GM18502 (cell line): ENCODE measurements around the gene CCDC167.
"Not testable (repeated sequence)": the region's sequence is repeated elsewhere in the genome, so short reads cannot be mapped to it uniquely, and the experiment has no call there.

Experiments used
- ATAC-seq: cut with Tn5 transposase; IDR thresholded peaks from one replicate; pipeline ENCODE4 v1.9.1; 2021; ENCODE audit warnings: mild to moderate bottlenecking; ENCODE audit not compliant: unreplicated experiment, poor library complexity

CCDC167 gene

DNA sequence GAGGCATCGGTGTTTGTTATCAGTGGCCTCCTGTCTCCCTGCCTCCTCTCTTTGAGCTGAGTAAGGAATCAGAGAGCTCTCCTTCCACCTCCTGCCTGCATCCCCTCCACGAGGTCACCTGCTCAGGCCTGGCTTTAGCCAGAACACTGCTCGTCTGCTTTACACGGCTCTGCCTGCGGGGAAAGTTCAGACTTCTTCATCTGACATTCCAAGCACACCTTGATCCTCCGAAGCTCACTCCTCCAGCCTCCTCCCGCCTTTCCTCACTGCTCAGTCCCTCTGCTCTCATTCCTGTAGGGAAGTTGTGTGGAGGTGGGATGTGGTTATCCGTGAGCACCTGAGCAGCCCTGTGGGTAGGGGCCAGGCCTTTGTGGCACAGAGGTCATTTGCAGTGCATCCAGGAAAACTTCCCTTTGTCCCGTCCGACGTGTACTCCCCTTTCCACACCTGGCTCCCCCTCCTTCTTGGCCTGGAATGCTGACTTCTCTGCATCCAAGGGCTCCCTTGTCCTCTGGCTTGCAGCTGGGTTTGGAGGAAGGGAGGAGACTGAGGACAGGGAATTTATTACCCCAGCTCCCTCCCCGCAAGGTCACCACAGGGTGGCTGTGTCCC, 12.8 kb upstream of the CCDC167 start:
- no peak for ATAC-seq

GRCh38 chr6:37511910-37512399, 12.3 kb upstream of the CCDC167 start:
- no peak for ATAC-seq

DNA sequence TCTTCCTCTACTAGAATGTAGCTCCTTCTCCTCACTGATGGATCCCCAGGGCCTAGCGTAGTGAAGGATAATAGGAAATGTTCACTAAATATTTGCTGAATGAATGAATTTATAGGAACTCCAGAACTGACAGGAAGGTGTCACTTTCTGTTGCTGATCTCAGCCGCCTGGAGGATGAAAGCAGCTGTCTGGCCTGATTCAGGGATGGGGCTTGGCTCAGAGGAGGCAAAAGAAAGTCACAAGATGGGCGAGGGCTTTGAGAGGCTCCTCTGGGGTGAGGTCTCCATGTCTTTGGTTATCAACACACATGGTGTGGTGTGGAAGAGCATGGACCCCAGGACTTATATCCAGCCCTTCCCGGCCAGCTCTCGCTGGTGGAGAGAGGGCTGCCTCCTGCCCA, 11.5 kb upstream of the CCDC167 start:
- ATAC-seq = no peak

GRCh38 chr6:37507690-37508421, 8.2 kb upstream of the CCDC167 start:
- ATAC-seq = no peak

DNA sequence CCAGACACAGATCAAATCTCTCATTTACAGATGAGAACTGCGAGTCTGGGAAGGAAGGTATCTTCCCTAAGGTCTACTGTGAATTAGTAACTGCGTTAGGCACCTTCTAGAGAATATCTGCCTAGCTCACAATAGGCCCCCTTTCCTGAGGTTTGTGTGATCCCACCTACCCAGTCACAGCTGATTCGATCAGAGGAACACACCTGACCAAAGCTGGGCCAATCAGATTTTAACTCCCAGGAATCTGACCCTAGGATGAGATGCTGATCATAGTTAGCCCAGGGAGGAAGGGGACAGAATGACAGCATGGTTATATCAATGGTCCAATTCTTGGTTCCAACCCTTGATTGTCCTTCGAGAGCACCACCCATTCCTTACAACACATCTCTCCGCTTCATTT, 7.4 kb upstream of the CCDC167 start:
- ATAC-seq = no peak

- no peak for ATAC-seq
Measured at GRCh38 chr6:37506479-37506878, 6.8 kb upstream of the CCDC167 start.

DNA sequence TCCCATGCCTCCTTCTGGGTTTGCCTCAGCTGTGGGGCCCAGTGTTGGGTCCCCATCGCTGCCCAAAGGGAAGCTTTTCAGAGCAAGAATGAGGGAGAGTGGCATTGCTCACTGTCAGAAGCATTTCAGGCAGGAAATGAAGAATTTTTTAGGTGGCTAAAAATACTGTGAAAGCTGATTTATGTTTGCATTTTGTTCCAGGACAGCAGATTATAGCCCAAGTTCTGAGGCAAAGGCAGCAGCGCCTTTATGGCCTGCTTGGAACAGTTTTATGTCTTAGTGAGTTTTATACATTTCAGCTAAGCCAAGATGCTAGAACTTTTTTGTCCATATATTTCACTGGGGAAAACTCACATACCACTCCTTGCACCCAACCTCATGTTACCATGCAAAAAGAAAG, 4.3 kb upstream of the CCDC167 start:
- no peak for ATAC-seq

GRCh38 chr6:37503309-37503965, 3.7 kb upstream of the CCDC167 start:
- no peak for ATAC-seq

GRCh38 chr6:37502703-37503291, 3.1 kb upstream of the CCDC167 start:
- no peak for ATAC-seq

- no peak for ATAC-seq
Measured at GRCh38 chr6:37501632-37502491, 2.2 kb upstream of the CCDC167 start.

DNA sequence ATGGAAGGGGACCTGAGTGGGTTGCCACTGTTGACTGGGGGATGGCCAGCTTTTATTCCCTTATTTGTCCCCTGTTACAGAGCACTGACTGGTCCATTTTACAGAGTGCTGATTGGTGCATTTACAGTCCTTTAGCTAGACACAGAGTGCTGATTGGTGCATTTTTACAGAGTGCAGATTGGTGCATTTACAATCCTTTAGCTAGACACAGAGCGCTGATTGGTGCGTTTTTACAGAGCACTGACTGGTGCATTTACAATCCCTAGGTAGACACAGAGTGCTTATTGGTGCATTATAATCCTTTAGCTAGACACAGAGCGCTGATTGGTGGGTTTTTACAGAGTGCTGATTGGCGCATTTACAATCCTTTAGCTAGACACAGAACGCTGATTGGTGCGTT, 1.2 kb upstream of the CCDC167 start:
- ATAC-seq = not testable (repeated sequence)

DNA sequence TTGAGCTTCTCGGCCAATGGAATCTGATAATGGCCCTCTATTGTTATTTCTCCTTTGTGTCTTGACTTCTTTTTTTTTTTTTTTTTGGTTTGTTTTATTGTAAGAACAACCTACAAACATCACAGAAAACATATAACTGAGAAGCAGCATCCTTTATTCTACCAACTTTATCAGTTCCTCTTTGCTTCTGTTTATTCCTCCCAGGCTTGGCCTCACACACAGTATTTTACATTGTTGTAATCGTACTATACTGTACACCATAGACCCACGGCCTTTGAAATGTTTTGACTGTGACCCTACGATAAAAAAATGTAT, 558 bp upstream of the CCDC167 start:
- ATAC-seq = no peak

DNA sequence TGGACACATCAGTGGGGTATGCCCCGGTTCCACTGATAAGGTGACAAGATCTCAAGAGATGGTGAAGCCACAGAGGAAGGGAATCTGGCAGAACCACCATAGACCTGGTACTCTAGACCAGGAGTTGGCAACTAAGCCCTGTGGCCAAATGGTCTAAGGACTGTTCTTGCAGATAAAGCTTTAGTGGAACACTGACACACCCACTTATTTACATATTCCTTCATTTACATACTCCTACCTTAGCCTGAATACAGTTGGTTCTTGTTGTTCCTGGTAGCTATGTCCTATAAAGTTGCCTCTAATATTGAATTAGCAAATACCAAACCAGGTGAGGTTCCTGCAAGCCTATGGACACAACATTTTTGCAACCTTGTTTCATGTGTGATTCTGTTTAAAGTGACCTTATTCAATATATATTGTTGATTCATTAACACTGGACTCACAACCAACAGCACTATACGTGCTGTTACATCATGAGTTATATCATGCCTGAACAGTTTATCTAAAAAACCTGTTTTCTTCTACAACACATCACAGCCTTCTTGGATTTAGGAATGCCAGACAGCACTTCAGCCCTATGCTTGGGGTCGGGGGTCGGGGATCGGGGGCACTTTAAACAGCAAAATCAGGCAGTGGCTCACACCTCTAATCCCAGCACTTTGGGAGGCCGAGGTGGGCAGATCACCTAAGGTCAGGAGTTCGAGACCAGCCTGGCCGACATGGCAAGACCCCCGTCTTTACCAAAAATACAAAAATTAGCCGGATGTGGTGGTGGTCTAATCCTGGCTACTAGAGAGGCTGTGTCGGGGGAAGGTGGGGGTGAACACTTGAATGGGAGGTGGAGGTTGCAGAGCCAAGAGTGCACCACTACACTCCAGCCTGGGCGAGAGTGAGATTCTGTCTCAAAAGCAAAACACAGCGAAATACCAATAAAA, 2.5 kb downstream of the CCDC167 start:
- ATAC-seq = no peak

DNA sequence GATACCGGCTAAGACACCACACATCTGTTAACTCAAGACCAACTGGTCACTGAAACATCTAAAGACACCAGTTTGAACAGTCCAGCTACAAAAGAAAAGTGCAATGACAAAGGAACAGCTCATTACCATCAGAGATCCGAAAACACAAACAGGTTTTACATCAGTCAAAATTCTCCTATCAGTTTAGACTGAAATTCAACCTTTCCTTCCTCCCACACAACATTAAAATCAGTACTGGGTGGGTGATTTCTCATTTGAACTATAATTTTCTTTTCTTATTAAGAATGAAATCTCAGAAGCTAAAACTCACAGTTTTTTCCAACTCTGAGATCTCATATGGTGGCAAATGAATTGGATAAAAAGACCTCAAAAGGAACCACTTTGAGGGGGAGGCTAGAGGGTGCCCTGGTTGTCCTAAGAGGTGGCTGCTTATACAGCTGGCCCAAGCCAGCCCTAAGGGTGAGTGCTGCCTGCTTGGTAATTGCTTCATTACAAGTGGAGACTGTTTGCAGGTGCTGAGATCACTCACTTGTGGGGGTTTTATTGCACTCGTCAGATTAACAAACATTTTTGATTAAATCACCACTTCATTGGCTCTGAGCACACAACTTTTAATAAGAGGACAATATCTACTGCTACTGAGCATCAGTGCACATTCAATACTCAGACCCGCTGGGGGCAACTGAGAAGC, 4.3 kb downstream of the CCDC167 start:
- ATAC-seq = no peak

DNA sequence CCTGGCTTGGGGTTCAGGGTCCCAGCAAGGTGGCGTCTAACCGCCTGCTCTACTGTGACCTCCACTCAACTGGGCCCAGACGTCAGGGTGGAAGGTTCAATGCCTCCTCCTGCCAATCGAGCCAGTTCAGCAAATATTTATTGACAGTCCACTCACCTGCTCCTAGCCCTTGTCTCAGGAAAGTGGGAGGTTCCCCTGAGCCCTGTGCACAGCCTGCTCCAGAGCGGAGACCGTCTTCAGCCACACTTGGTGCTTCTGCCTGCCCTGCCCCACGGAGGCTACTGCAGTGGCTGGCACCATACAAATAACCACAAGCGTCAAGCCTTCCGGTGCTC, 6.1 kb downstream of the CCDC167 start:
- no peak for ATAC-seq

DNA sequence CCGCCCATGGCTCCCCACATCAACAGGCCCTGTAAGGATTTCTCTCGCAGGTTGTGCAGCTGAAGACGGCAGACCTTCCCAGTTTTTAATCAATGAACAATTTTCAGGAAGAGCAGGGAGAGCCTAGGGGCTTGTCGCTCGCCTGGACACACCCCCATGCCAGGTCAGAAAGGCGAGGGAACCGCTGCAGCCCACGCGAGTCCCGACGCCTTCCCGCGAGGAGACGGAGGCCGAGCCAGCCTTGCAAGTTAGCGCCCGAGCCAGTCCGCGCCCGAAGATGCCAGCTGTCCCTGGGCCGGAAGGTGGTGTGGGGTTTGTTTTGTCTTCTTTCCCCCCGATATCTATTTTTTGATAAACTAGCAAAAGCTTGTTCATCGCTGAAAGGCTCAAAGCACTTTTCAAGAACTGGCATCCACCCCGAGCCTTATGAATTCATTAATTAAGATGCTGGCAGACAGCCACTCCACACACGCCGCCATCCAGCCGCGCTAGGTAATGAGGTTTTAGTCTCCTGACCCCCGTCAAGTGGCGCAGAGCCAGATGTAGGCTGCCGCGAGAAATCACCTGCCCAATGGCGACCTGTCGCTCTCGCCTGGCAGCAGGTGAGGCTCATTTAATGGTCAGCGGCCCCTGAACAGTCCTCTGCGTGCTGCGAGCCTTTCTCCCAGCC, 6.6 kb downstream of the CCDC167 start:
- no peak for ATAC-seq

DNA sequence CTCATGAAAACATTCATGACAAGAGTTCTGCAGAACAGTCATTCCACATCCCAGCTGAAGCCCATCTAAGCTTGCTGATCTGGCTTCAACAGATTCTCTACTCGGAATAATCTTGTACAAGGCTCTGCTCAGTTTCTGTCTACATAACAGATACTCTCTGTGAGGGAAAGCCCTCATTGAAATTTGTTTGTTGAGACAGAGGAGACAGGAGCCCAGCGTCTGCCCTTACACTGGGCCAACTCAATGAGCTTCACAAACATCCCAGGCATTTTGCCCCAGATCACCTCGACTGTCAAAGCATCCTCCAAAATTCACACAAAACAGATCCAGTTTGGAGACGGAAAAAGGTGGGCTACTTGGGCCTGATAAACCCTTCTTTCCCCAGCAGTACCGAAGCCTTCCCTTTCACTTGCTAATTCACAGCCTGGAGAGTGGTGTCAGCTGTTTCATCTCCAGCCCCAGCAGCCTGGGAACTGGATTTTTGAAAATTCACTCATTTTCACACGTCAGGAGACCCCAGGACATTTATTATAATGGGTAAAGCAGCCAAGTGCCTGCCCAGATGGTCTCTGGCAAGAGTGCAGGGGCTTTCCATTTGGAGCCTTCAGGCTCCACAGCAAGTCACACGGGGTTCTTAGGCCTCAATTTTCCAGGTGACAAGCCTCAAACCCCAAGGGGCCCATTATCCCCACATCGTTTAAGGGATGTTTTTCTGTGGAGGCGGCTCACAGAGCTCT, 7.3 kb downstream of the CCDC167 start:
- no peak for ATAC-seq

DNA sequence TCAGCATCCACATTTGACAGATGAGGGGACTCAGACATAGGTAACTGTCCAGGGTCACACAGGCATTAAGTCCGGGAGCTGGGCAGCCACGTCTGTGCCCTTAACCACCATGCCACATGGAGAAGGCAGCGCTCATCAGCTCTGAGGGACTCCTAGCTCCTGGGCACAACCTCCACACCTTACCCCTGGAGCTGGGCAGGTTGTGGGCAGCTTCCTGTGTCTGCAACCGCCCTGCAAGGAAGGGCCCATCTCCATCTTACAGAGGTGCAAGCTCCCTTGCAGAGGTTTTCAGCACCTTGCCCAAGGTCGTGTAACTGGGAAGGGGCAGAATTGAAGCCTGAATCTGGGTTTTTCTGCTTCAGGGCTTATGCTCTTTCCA, 7.9 kb downstream of the CCDC167 start:
- no peak for ATAC-seq
